PC-3 (cell line): ENCODE results near the gene HSF2BP. TPM values are rescaled to one million over a fixed set of nuclear protein-coding genes. Genes with fewer than 3 reads are reported as not detected.

Experiments used
- ATAC-seq: fragments of 200-7000 bp; cut with Tn5 transposase; 2 replicates; pipeline ENCODE4 v1.9.1; 2020; ENCODE audit warnings: mild to moderate bottlenecking, moderate library complexity
- BruUV-seq: library from RNA; stranded (reverse); fragments of 400-500 nt; replicated peaks from 2 replicates; lab custom pipeline; 2021; lab: Mats Ljungman, UMichigan
- CTCF ChIA-PET: fragments of 300-600 bp; sonication (Branson Sonifier 250); formaldehyde crosslinking; loops from one replicate; lab custom pipeline; 2022; ENCODE audit warnings: antibody characterized with exemption; lab: Charles Lee
- POLR2A ChIA-PET: fragments of 300-600 bp; sonication (Branson Sonifier 250); formaldehyde crosslinking; loops from one replicate; lab custom pipeline; 2022; ENCODE audit warnings: antibody characterized with exemption; ENCODE audit not compliant: unreplicated experiment; lab: Charles Lee
- DNase-seq: peaks from one replicate; pipeline ENCODE4 v3.0.0-alpha.2; 2015
- H2AFZ ChIP-seq: fragments of 300-600 bp; sonication (generic); 2 replicates; pipeline ENCODE4 v1.6.0; 2016; ENCODE audit warnings: antibody characterized with exemption, low read length
- H3F3A ChIP-seq: fragments of 300-600 bp; sonication (generic); one replicate; pipeline ENCODE4 v1.6.0; 2017; ENCODE audit warnings: antibody characterized with exemption, low read length, control low read depth, mild to moderate bottlenecking; ENCODE audit not compliant: unreplicated experiment
- H3K27ac ChIP-seq: fragments of 300-600 bp; sonication (generic); 2 replicates; pipeline ENCODE4 v1.5.1; 2016; ENCODE audit warnings: mild to moderate bottlenecking, low read length
- H3K27me3 ChIP-seq: fragments of 300-600 bp; sonication (generic); 2 replicates; pipeline ENCODE4 v1.6.1; 2016; ENCODE audit warnings: low read length, mixed read lengths
- H3K36me3 ChIP-seq: fragments of 300-600 bp; sonication (generic); 2 replicates; pipeline ENCODE4 v1.6.1; 2016; ENCODE audit warnings: low read depth, mixed run types, low read length, mixed read lengths
- H3K4me1 ChIP-seq: fragments of 300-600 bp; sonication (generic); 2 replicates; pipeline ENCODE4 v1.5.1; 2016; ENCODE audit warnings: low read length; ENCODE audit not compliant: insufficient read depth
- H3K4me2 ChIP-seq: fragments of 300-600 bp; sonication (generic); 2 replicates; pipeline ENCODE4 v1.6.0; 2016; ENCODE audit warnings: low read length
- H3K4me3 ChIP-seq: fragments of 300-600 bp; sonication (generic); 2 replicates; pipeline ENCODE4 v1.5.1; 2016; ENCODE audit warnings: mild to moderate bottlenecking, low read length, mixed read lengths
- H3K79me2 ChIP-seq: fragments of 300-600 bp; sonication (generic); 2 replicates; pipeline ENCODE4 v1.6.1; 2017; ENCODE audit warnings: low read length, mixed read lengths
- H3K9ac ChIP-seq: fragments of 300-600 bp; sonication (generic); 2 replicates; pipeline ENCODE4 v1.6.0; 2016; ENCODE audit warnings: mild to moderate bottlenecking, low read length
- H3K9me2 ChIP-seq: fragments of 300-600 bp; sonication (generic); replicated peaks from 2 replicates; pipeline ENCODE4 v1.6.1; 2016; ENCODE audit warnings: mixed run types, low read length, mixed read lengths
- H3K9me3 ChIP-seq: fragments of 300-600 bp; sonication (generic); 2 replicates; pipeline ENCODE4 v1.6.1; 2016; ENCODE audit warnings: low read length, mixed read lengths
- H4K20me1 ChIP-seq: fragments of 300-600 bp; sonication (generic); 2 replicates; pipeline ENCODE4 v1.6.1; 2016; ENCODE audit warnings: low read length, mixed read lengths
- EZH2 ChIP-seq: fragments of 300-600 bp; sonication (generic); IDR thresholded peaks from one replicate; pipeline ENCODE4 v1.6.1; 2017; ENCODE audit warnings: antibody characterized with exemption, mild to moderate bottlenecking, low read length; ENCODE audit not compliant: unreplicated experiment
- EZH2phosphoT487 ChIP-seq: fragments of 300-600 bp; sonication (generic); IDR thresholded peaks from 2 replicates; pipeline ENCODE4 v1.6.1; 2018; ENCODE audit warnings: mild to moderate bottlenecking, antibody characterized with exemption, low read length, borderline replicate concordance
- intact Hi-C: fragments of 100-400 bp; cut with micrococcal nuclease; formaldehyde crosslinking; loops from 2 replicates; pipeline ENCODE4 v1.9.0; 2023
- total RNA-seq: library from RNA; depleted of rRNA; stranded (reverse); fragments of >200 nt; gene quantifications from 2 replicates; pipeline ENCODE4 v1.2.3, GENCODE V29; 2014
- TF ChIP-seq, protein P1 (sequence below): fragments of 300-600 bp; sonication (generic); conservative IDR thresholded peaks from 2 replicates; pipeline ENCODE4 v1.5.1; 2017; ENCODE audit warnings: antibody characterized with exemption, low read depth, mild to moderate bottlenecking, low read length

Gene HSF2BP
- total RNA-seq, 1 experiment from 2014 or later = 2.4 TPM

DNA sequence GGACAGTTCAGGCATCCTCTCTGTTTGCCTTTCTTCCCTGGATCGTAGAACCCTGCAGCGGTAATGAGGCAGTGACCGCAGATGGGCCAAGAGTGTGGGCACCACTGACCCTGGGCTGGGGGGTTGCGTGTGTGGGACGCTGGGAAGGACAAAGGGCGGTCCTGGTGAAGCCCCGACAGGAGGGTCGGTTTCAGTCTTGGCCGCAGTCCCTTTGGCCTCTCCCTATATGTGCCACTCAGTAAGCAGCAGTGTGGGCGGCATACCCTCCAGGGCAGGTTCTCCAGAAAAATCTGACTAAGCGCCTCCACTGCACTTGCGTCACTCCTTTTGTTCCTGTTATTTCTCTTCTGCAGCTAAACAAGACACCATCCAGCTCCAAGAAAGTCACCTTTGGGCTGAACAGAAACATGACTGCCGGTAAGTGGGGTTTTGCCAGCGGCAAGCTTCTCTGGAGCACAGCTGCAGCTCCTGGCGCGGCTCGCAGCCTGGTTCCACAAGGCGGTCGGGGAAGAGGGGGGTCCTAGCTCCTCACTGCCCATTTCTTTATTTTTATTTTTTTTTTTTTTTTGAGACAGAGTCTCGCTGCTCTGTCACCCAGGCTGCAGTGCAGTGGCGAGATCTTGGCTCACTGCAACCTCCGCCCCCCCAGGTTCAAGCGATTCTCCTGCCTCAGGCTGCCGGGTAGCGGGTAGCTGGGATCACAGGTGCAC lies 32.0 kb upstream of the HSF2BP start:
- Histone ChIP-seq H3F3A (no peaks in the 10 kb centered on the region), H2AFZ (no peak overlapping the region), H3K9me2 (no peaks in the 10 kb centered on the region), H3K9ac (no peak overlapping the region), H3K4me3 (no peak overlapping the region), H4K20me1 (no peaks in the 10 kb centered on the region), H3K9me3 (no peaks in the 10 kb centered on the region), H3K27ac (no peak overlapping the region), H3K4me2 (no peak overlapping the region), H3K79me2 (no peaks in the 10 kb centered on the region), H3K4me1 (no peaks in the 10 kb centered on the region), H3K36me3 (peaks cover 73% of the 10 kb centered on the region), H3K27me3 (no peaks in the 10 kb centered on the region)
- BruUV-seq = no TSS peak
- DNase-seq = no peak
- no peak for TF ChIP-seq EZH2
- TF ChIP-seq, protein P1, sequence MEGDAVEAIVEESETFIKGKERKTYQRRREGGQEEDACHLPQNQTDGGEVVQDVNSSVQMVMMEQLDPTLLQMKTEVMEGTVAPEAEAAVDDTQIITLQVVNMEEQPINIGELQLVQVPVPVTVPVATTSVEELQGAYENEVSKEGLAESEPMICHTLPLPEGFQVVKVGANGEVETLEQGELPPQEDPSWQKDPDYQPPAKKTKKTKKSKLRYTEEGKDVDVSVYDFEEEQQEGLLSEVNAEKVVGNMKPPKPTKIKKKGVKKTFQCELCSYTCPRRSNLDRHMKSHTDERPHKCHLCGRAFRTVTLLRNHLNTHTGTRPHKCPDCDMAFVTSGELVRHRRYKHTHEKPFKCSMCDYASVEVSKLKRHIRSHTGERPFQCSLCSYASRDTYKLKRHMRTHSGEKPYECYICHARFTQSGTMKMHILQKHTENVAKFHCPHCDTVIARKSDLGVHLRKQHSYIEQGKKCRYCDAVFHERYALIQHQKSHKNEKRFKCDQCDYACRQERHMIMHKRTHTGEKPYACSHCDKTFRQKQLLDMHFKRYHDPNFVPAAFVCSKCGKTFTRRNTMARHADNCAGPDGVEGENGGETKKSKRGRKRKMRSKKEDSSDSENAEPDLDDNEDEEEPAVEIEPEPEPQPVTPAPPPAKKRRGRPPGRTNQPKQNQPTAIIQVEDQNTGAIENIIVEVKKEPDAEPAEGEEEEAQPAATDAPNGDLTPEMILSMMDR = no peak
- no peak for ATAC-seq
- CTCF ChIA-PET = no interaction called here
- intact Hi-C loops = no loop called here
- POLR2A ChIA-PET = no interaction called here

DNA sequence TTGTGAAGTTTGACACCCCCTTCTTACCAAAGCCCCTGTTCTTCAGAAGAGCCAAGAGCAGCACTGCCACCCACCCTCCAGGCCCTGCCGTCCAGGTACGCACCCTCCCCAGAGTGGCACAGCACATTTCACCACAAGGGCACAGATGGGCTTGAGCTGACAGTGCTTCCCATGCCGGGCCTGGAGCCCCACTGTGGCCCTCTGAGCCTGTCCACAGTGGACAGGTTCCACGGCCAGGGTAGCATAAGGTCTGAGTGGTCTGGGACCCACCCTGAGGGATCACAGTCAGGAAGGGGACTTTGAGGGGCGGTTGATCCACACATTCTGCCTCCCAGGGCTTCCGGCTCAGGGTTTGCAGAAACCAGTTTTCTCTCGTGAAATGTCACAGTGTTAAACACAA lies 31.1 kb upstream of the HSF2BP start:
- Histone ChIP-seq H3K4me2 (no peak overlapping the region), H3K9me3 (no peaks in the 10 kb centered on the region), H3K36me3 (peaks cover 71% of the 10 kb centered on the region), H3K4me1 (no peaks in the 10 kb centered on the region), H3K27ac (no peak overlapping the region), H2AFZ (no peak overlapping the region), H3K9me2 (no peaks in the 10 kb centered on the region), H3K79me2 (no peaks in the 10 kb centered on the region), H4K20me1 (no peaks in the 10 kb centered on the region), H3K27me3 (no peaks in the 10 kb centered on the region), H3K9ac (no peak overlapping the region), H3F3A (no peaks in the 10 kb centered on the region), H3K4me3 (no peak overlapping the region)
- POLR2A ChIA-PET = no interaction called here
- BruUV-seq = no TSS peak
- intact Hi-C loops = no loop called here
- CTCF ChIA-PET = no interaction called here
- no peak for DNase-seq
- no peak for ATAC-seq
- TF ChIP-seq EZH2phosphoT487 (no peak), EZH2 (no peak)
- TF ChIP-seq, protein P1 = no peak

DNA sequence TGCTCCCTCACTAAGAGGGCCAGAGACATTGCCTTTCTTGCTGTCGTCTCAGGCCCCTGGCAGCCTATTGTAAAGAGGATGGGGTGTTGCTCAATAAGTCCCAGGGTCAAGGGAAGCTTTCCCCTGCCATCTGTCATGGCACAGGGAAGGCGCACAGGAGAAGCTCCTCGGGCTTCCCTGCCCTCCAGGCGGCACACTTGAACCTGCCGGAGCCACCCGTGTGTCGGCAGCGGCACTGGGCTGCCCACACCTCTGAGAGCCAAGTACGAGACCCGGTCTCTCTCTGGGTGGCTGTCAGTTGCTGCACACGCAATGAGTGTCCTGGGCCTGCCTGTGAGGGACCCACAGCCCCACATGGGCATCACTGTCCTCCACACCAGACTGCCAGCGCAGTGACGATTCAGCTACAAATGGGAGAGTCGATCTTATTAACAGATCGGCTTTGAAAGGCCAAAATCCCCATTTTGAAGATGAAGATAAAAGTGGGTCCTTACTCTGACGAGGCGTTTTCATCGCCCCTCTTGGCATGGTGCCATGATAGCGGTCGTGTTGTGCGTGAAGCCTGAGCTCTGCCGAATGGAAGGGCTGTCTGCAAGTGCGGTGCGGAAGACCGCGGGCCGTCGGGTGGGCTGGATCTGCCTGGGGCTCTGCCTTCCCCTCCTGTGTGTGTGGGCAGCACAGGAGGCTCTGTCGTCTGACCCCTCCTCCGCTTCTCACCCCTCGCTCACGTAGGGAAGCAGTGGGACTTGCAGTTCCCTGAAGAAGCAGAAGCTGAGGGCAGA lies 30.5 kb upstream of the HSF2BP start:
- intact Hi-C loops = no loop called here
- Histone ChIP-seq H3F3A (no peaks in the 10 kb centered on the region), H3K79me2 (no peaks in the 10 kb centered on the region), H3K4me3 (no peak overlapping the region), H3K9ac (no peak overlapping the region), H2AFZ (no peak overlapping the region), H4K20me1 (no peaks in the 10 kb centered on the region), H3K27me3 (no peaks in the 10 kb centered on the region), H3K4me1 (no peaks in the 10 kb centered on the region), H3K9me3 (no peaks in the 10 kb centered on the region), H3K27ac (no peak overlapping the region), H3K9me2 (no peaks in the 10 kb centered on the region), H3K36me3 (peaks cover 75% of the 10 kb centered on the region), H3K4me2 (no peak overlapping the region)
- ChIA-PET POLR2A (no interaction called here), CTCF (no interaction called here)
- ATAC-seq = no peak
- TF ChIP-seq EZH2 (no peak), EZH2phosphoT487 (no peak)
- TF ChIP-seq, protein P1 = no peak
- DNase-seq = no peak
- no TSS peak for BruUV-seq
